ENCODE measurements around the gene SMG6.
"Not testable (repeated sequence)": the region's sequence is repeated elsewhere in the genome, so short reads cannot be mapped to it uniquely, and the experiment has no call there.

The SMG6 gene

DNA sequence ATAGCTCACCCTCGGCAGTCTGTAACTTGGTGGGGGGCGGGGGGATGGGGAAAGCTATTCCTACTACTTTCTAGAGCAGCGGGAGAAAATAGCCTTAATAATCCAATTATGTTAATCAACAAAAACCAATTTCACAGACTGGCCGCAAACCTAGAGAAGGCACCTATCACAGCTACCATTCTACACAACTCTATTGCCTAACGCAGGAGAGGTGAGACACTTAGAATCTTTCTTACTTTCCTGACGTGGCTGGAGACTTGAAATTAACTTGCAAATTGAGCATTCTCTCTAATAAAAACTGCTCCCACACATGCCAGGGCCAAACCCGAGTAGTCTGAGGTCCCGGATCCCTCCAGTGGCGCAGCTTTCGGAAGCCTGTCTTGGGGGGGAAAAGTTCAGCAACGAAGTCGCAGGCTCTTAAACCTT is 794 bp downstream of the SMG6 start:
- DNase-seq, result no peak

DNA sequence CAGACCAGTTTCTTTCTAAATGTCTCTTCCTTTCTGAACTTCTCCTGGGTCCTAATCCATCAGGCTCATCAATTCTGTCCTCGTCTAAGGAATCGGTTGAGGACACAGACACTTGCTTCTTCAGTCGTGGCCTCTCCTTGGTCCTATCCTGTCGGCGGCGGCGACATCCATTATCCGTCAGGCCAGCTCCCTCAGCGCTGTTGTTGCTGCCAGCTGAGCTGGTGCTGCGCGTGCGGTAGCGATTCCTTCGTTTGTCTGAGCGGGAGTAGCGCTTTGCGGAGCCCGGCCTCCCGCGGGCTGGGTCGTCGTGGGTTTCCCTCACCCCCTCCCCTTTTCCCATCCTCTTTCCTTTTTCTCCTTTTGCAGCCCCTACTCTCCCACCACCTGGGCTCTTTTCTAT is 3.8 kb downstream of the SMG6 start:
- DNase-seq, result no peak

DNA sequence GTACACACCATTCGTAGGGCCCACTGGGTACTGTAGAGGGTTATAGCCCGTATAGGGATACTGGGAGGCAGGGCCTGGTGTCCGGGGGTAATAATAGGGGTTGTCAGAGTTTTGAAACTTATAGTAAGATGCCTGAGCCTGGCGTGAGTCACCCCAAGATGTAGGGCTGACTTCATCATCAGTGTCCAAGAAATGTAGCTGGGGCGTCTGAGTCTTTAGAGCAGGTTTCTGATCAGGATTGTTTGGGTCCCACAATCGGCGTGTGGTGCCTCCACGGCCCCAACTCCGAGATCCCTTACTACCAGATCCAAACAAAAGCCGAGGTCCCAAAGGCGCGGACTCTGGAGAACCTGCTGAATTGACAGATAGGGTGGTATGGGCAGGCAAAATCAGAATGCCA is 4.4 kb downstream of the SMG6 start:
- no peak for DNase-seq

DNA sequence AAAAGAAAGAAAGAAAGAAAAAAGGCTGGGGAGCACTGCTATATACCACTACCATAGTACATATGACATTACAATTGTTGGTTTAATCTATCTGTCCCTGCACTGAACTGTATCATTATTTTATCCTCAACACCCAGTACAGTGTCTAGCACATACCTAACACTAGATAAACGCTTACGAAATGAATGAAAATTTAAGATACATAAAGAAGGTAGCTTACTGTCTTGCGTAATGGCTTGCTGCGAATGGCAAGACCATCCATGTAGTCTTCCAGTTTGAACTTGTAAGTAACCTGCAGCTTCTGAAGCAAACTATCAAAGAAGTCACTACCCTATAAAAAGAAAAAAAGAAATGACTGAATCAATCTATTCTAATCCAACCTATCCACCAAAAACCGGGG is 6.6 kb downstream of the SMG6 start:
- DNase-seq, result no peak

DNA sequence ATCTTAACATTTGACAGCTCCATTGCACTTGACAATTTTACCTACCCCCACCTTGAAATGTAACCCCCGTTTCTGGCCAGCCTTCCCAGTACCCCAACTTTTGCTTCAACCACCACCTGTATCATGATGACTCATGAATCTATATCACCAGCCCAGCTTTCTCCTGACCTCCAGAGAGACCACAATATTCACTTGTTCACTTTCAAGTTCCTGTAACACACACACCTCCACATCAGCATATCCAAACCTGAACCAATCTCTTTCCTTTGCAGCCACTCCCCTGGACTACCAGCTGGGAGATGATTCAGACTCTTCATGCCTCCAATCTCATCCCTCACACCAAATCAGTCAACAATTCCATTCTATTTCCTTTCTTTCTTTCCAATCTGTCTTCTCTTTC is 8.0 kb downstream of the SMG6 start:
- DNase-seq, result no peak

DNA sequence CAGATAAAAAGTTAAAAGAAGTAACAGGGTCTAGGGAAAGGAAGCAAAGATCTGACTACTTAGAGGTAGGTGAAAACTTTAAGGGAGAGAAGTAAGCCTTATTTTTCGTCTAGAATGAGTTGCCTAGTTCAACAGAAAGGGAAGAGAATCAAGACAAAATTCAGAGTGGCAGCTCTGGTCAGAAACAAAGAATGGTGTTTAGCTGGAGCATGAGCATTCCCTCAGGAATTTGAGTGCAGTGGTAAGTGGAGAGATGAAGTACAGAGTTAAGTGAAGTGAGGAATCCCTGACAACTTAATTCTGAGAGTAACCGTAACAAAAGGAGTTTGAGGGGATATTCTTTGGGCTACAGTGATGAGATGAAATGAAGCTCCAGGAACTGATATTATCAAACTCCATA is 11.5 kb downstream of the SMG6 start:
- no peak for DNase-seq

DNA sequence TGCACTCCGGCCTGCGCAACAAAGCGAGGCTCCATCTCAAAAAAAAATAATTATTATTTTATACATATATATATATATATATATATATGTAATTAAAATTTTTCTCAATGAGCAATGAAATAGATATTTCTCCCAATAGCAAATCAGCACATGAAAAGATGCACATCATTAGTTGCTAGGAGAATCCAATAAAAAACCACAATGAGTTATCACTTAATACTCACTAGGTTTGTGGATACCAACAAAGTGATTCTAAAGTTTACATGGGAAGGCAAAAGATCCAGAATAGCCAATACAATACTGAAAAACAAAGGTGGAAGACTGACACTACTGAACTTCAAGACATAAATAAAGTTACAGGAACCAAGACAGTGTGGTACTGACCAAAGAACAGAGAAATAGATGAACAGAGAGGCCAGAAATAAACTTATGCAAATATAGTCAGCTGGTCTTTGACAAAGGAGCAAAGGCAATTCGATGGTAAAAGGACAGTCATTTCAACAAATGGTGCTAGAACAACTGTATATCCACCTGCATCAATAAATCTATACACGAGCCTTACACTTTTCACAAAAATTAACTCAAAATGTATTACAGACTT is 13.6 kb downstream of the SMG6 start:
- DNase-seq, result no peak

DNA sequence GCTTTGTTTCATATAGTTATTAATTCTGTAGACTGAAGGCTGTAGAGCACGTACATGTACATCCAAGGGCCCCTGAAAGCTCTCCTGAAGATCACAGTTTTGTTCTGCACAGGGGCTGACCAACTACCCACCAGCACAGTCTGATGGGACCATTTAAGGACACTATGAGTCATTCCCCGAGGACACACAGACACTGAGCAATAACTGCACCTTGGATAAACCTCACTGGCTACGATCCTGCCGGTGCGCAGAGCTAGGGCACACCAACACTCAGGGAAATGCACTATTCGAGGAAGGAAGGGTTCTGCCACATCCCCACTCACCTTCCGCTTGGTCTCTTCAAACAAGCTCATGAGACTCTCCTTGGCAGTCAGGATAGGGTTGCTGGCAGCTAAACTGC is 20.3 kb downstream of the SMG6 start:
- no peak for DNase-seq

DNA sequence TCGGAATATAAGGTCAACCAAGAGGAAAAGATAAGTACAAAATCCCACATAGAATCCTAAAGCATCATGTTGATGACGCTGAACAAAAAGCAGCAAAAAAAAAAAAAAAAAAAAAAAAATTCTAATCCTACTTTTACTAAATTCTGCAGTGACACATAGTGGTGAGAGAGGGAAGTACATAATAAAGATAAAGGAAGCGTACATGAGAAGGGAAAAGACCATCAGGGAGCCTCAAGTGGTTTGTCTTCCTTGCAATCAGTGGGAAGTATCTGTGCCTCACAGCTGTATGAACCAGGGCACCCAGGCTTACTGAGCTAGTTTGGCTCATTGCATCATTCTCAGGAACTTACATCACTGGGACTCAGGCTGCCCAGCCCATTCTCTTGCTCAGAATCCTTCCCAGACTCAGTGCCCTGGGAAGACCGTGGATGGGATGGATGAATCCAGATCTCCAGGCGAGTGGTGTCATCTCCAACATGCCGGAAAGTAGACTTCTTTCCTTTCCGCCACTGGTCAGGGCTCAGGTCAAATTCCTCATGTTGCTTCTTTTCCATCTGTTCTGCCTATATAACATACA is 21.2 kb downstream of the SMG6 start:
- DNase-seq, result no peak

DNA sequence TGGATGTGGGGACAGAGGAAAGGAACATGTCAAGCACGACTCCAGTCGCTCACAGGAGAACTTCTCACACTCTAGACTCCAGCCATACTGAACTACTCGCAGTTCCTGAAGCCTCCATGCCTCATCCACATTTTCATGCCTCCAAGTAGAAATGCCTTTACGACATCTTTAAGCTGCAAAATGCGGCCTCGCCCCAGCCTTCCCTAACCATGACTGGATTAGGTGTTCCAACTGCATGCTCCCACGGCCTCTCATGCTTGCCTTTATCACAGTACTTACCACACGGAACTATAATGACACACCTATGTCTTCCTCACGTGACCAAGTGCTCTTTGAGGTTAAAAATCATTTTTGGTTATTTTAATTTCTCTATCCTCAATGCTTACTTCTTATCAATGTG is 23.9 kb downstream of the SMG6 start:
- no peak for DNase-seq

DNA sequence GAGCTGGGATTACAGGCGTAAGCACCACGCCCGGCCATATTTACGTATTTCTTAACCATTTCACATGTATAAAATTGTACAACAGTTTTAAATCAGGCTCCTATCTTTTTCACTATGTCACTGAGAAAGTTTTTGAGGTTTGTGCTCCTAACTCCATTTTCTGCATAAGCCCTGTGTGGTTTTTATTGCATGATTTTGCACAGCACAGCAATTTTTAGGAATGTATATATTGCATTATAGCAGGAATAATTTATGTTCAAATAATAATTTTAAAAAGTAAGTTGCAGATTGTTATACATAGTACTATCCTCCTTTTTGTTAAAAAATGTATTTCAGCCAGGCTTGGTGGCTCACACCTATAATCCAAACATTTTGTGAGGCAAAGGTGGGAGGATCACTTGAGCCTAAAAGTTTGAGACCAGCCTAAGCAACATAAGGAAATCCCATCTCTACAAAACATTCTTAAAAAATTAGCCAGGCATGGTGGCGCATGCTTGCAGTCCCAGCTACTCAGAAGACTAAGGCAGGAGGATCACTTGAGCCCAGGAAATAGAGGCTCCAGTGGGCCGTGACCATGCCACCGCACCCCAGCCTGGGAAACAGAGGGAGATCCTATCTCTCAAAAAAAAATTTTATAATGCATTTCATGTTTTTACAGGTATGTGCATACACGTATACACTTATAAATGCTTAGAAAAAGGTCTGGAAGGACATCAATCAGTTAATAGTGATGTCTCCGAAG is 26.0 kb downstream of the SMG6 start:
- DNase-seq, result no peak

DNA sequence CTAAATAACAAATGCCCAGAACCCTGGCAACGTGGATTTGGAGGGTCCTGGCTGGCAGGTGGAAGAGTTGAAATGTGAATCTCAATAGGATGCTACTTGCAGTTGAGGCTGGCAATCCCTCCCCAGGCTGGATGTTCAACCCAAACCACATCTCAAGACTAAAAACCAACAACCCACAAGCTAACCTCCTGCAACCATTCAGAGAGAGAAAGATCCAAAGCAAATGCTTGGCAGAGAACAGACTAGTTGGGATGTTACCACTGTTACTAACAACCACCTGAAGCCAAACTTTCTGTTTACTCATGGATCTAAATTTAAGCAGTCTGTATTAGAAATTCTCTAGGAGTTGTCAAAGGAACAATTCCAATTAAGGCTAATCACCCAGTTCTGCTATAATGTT is 27.9 kb downstream of the SMG6 start:
- no peak for DNase-seq

DNA sequence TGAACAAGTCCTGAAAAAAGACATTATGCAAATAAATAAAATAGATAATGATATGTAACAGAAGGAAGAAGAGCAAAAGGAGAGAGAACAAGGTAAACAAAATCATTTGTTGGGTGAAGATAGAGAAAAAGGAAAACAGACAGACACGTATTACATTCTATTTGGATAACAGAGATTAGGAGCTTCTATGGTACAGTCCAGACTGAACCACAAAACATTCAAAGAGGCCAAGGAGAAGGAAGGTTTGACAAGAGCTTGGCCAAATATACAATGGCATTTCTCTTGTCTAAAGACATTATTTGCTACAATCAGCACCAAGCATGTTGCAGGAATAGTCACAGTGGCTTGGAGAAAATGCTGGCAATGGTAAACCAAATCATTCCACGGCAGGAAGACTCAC is 29.2 kb downstream of the SMG6 start:
- no peak for DNase-seq

DNA sequence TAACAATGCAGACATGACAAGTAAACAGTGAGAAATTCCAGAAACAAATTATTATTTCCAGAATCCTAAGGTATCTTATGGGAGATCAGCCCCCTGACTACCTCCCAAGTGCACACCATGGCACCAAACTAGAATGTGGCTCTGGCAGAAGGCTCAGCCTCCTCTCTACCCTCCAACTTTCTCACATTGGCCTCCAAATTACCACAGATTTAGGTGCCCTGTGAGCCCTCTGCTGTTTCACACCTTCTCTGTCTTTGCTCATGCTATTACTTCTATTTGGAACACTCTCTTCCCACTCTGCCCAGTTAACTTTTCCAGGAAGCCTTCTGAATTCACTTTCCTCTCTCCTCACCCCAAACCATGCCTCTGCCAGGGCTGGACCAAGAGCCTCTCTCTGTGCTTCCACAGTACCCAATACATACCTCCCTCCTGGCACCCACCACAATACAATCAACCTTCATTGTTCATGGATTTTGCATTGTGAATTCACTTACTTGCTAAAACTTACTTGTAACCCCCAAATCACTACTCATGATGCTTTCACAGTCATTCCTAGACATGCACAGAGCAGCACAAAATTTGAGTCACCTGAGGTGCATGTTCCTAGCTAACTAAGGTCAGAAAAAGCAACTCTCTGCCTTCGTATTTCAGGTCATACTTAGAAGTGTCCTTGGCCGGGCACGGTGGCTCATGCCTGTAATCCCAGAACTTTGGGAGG is 31.4 kb downstream of the SMG6 start:
- DNase-seq, result no peak

DNA sequence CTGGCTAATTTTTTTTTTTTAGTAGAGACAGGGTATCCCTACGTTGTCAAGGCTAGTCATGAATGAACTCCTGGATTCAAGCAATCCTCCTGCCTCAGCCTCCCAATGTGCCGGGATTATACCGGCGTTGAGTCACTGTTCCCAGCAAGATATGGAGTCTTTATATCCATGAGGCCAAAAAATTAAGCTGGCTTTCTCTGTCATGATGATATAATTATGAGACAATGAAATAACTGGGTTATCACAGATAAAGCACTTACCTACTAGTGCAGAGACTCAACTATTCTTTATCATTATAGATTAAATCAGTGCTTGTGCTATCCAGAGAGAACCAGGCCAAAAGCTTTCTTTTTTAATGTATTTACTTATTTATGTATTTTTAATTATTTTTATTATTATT is 36.2 kb downstream of the SMG6 start:
- DNase-seq, result no peak

DNA sequence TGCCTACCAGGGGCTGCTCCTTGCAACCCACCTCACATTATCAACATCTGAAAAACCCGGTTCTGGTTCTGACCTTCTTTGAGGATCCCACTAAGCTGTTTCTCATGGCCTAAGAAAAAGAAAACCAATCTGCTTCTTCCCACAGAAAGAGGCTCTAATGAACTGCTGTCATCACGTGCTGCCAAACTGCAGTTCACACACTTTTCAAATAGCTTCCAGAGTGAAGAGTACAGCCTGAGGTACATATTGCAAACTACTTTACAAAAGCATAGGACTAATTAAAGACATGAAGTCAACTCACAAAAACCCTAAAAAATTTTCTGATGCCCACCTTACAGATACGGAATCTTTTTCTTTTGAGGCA is 36.7 kb downstream of the SMG6 start:
- DNase-seq, result no peak

DNA sequence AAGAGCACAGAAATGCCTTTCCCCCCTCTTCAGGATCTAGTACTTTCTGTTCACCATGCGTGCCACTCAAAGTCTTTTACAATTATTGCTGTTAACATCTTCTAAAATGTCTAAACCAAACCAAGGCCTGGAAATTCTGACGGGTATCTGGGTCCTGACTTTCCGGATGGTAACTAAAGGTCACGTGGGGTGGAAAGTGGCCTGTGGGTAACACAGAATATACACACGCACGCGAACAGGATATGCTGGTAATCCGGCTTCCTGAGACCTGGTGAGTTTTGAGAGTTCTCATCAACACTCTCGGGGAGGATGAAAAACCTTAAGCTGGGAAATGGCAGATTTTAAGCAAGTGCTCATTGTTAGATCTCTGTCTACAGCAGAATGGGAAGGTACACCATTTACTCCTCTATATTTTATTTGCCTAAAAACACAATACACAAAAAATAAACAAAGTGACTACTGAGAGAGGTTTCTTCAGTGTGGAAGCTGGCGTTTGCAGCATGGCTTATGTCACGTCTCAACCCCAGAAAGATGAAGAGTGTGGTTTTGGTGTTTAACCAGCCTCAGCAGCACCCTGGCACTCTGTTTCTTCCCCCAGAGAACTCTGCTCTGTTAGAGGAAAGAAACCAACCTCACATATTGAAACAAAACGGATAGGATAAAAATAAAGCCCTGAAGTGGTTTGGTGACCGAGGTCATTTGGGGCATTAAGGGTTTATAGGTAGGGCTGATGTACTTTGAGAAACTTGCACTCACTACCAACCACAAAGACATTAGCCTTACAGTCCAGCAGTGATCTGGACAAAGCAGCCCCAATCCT is 37.3 kb downstream of the SMG6 start:
- no peak for DNase-seq

DNA sequence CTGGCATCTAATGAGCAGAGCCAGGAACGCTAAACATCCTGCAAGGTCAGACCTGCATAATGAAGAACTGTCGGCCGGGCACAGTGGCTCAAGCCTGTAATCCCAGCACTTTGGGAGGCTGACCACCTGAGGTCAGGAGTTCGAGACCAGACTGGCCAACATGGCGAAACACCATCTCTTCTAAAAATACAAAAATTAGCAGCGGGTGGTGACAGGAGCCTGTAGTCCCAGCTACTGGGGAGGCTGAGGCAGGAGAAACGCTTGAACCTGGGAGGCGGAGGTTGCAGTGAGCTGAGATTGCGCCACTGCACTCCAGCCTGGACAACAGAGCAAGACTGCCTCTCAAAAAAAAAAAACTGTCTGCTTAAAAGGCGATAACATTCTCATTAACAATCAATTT is 38.4 kb downstream of the SMG6 start:
- DNase-seq, result not testable (repeated sequence)

DNA sequence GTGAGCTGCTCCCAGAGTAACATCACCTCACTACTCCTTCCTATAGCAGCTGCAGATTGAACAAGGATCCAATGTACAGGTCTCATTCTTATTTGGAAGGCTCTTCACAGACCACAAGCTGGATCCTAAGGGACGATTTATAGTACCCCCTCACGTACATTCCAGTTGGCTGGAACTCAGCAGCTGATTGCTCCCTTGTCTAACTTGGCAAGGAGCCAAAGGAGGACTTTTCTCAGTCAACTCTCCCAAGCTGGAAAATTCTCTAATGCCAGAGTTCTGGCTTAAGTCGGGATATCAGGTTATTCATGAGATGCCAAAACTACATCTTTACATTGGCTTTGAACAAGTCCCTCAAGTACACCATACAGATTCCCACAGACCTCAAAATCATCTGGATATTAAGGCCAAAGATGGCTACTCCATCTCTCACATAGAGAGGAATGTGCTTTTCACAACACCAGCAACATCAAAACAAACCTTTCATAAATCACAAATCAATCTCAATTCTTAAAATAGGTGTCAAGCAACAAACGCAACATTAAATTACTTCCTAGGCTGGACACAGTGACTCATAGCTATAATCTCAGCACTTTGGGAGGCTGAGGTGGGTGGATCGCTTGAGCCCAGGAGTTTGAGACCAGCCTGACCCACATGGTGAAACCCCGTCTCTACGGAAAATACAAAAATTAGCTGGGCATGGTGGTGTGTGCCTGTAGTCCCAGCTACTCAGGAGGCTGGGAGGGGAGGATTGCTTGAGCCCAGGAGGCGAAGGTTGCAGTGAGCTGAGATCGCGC is 39.3 kb downstream of the SMG6 start:
- DNase-seq, result no peak

DNA sequence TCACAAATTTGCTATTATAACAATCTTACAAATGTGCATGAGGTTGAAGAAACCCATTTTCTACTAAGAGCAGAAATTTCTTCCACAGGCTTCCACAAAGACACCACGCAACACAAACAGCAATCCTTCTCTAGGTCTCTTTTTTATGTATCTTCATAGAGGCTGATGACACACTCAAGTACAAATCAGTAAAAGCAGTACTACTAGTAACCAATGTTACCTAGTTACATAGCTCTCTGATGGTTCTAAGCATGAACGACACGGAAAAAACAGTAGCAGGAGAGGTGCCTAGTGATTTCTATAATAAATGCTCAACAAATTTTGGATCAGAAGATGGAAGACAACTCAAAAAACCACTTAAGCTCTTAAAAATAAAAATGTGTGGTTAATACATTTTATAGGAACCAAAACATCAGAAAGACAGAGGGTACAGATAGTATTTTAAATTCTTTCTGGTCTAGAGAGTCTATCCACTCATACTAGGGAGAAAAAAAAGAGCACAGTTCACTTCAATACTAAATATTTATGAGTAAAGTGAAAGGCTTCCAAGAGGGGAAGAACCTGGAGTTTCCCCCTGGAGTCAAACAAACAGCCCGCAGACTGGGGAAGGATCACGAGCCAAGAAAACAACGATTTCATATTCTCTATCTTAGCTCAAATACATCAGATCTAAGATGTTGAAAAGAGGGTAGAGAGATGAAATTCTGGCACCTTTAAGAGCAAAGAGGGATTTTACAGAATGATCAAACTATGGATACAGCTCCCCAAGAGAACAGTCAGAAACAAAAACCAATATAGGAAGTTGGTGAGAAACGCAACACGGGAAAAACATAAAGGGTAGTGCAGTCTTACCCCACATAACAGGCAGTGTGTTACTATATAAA is 40.2 kb downstream of the SMG6 start:
- DNase-seq, result no peak

DNA sequence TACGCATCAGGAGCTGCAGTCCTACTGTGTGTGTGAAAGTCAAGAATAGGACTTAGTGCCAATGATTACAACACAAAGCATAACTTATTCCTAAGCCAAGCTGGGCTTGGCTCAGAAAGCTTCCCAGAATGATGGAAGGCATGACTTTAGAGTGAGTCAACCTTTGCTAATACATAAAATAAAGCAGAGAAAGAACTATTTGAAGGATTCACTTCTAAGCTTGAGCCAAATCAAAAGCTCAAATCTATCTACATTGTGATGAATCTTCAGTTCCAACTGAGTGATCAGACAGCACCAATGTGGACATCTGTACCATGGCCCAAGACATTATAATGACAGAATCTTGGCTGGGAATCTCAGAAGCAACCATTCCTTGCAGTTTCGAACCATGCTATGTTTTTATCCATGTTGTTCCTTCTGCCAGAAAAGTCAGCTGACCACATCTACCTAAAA is 41.4 kb downstream of the SMG6 start:
- no peak for DNase-seq

All from right forelimb (tissue), 1 donor.